Stimulated activated effector memory CD8-positive, alpha-beta T cell treated with anti-CD3 and anti-CD28 coated beads, Interleukin-12 subunit alpha, Interleukin-12 subunit beta, amount 100 ng/mL, for 72 hours (primary cell): ENCODE results near the gene SSTR3.

Experiments used
- ATAC-seq: fragments of 150-1000 bp; cut with Tn5 transposase; 2 replicates; pipeline ENCODE4 v1.10.0; 2021
- DNase-seq, 2 donors: peaks; one replicate each; pipeline ENCODE4 v3.0.0; 2021 to 2022; ENCODE audit warnings: low spot score in 2 of 2
- H3K27ac Mint-ChIP-seq: one replicate; pipeline ENCODE4 v1.8.0; 2022; ENCODE audit warnings: mild to moderate bottlenecking, mixed read lengths
- H3K36me3 Mint-ChIP-seq: one replicate; pipeline ENCODE4 v1.8.0; 2022; ENCODE audit warnings: mild to moderate bottlenecking, mixed read lengths
- H3K4me1 Mint-ChIP-seq: one replicate; pipeline ENCODE4 v1.8.0; 2022; ENCODE audit warnings: mixed read lengths
- H3K4me3 Mint-ChIP-seq: one replicate; pipeline ENCODE4 v1.8.0; 2022; ENCODE audit warnings: mild to moderate bottlenecking, mixed read lengths
- H3K9me3 Mint-ChIP-seq: one replicate; pipeline ENCODE4 v1.8.0; 2022; ENCODE audit warnings: mixed read lengths

SSTR3 gene

GRCh38 chr22:37155971-37156370 lies 56.3 kb downstream of the SSTR3 start:
- H3K27ac Mint-ChIP-seq: peak overlapping the region; percentile 81

GRCh38 chr22:37154925-37155712 lies 57.2 kb downstream of the SSTR3 start:
- H3K36me3 Mint-ChIP-seq: peaks cover 4% of the 10 kb centered on the region
- peaks cover 83% of the 10 kb centered on the region for H3K4me1 Mint-ChIP-seq
- H3K27ac Mint-ChIP-seq: peak overlapping the region; percentile 81
- ATAC-seq (peak; percentile 82), DNase-seq (peak in 1 of 2 donors; percentile 66)
- H3K9me3 Mint-ChIP-seq: peaks cover 5% of the 10 kb centered on the region
- H3K4me3 Mint-ChIP-seq: peak overlapping the region; percentile 47

More at GRCh38 chr22:37155971-37156370, 56.3 kb downstream of the SSTR3 start:
- no peak for ATAC-seq
- peaks cover 81% of the 10 kb centered on the region for H3K4me1 Mint-ChIP-seq
- H3K36me3 Mint-ChIP-seq: no peaks in the 10 kb centered on the region
- H3K4me3 Mint-ChIP-seq: peak overlapping the region; percentile 47
- DNase-seq: no peak
- H3K9me3 Mint-ChIP-seq: peaks cover under 1% of the 10 kb centered on the region
